Upper lobe of left lung (tissue), 6 donors: Measurements from ENCODE around the gene GALNT8. TPM values are rescaled to one million over a fixed set of nuclear protein-coding genes. Genes with fewer than 3 reads are reported as not detected.

Experiments
- ATAC-seq, 2 donors: fragments of 200-7000 bp; cut with Tn5 transposase; one replicate each; pipeline ENCODE4 v1.9.1; 2022; ENCODE audit warnings: mild to moderate bottlenecking in 2 of 2, moderate library complexity in 2 of 2; ENCODE audit not compliant: low FRiP score in 2 of 2
- DNase-seq, 2 donors: peaks; one replicate each; pipeline ENCODE4 v3.0.0-alpha.2; 2019 to 2020
- H3K27ac ChIP-seq, 4 donors: fragments of 200-600 bp; sonication (generic); one replicate each; pipeline ENCODE4 v1.5.1; 2016 to 2019
- H3K27me3 ChIP-seq, 4 donors: fragments of 200-600 bp; sonication (generic); one replicate each; pipeline ENCODE4 v1.5.1; 2017 to 2019
- H3K36me3 ChIP-seq, 4 donors: fragments of 200-600 bp; sonication (generic); one replicate each; pipeline ENCODE4 v1.5.1; 2016 to 2019
- H3K4me1 ChIP-seq, 4 donors: fragments of 200-600 bp; sonication (generic); one replicate each; pipeline ENCODE4 v1.5.1; 2018 to 2019
- H3K4me3 ChIP-seq, 4 donors: fragments of 200-600 bp; sonication (generic); one replicate each; pipeline ENCODE4 v1.5.1; 2017 to 2019; ENCODE audit warnings: mild to moderate bottlenecking in 2 of 4, moderate library complexity in 1 of 4
- H3K9me3 ChIP-seq, 4 donors: fragments of 200-600 bp; sonication (generic); one replicate each; pipeline ENCODE4 v1.5.1; 2018 to 2019
- CTCF ChIP-seq, 6 experiments: fragments of 450-650 bp in 4 of 6; fragments of 200-600 bp in 2 of 6; sonication (generic) in 2 of 6; IDR thresholded peaks; one replicate each; pipeline ENCODE4 v1.5.1; 2016 to 2019; ENCODE audit warnings: antibody characterized with exemption in 6 of 6
- EP300 ChIP-seq, 4 donors: sonication (generic); formaldehyde crosslinking; IDR thresholded peaks; one replicate each; pipeline ENCODE4 v1.5.1; 2017; ENCODE audit warnings: antibody characterized with exemption in 4 of 4, control low read depth in 2 of 4
- POLR2A ChIP-seq, 4 donors: fragments of 450-650 bp; IDR thresholded peaks; one replicate each; pipeline ENCODE4 v1.5.1; 2016 to 2017; ENCODE audit warnings: antibody characterized with exemption in 4 of 4, mild to moderate bottlenecking in 2 of 4
- POLR2AphosphoS5 ChIP-seq, 2 donors: sonication (generic); formaldehyde crosslinking; IDR thresholded peaks; one replicate each; pipeline ENCODE4 v1.5.1; 2017; ENCODE audit warnings: antibody characterized with exemption in 2 of 2
- WGBS, 2 donors: methylation state at CpG; one replicate each; pipeline ENCODE4 v1.1.5; 2017 to 2018; 5-methylcytosine and 5-hydroxymethylcytosine counted together
- total RNA-seq, 6 donors: library from RNA; depleted of rRNA in 4 of 6; stranded (reverse); fragments of >200 nt in 4 of 6; gene quantifications; one replicate each; pipeline versions ENCODE4 v1.1.0 to v1.2.1, GENCODE V29; 2016 to 2021
- donor health status: DM: no; HTN: no; CAD: no; lungs with moderate emphysema.
- donor health status: DM: no; HTN: yes; CAD: no; lungs with severe emphysema.

GALNT8 gene
- total RNA-seq, 6 donors from 2014 or later = 0.14 to 0.94 (median 0.59) TPM; not detected in 1

- DNase-seq = no peak
- peak in 1 of 2 donors; percentile 40 for ATAC-seq
- Histone ChIP-seq H3K27ac (no peak overlapping the region), H3K36me3 (no peaks in the 10 kb centered on the region), H3K27me3 (no peaks in the 10 kb centered on the region), H3K4me1 (no peaks in the 10 kb centered on the region), H3K4me3 (no peak overlapping the region), H3K9me3 (no peaks in the 10 kb centered on the region)
- 92 to 98% methylated on average over 3 of the region's 3 CpGs for WGBS, 2 donors
- no peak for TF ChIP-seq POLR2AphosphoS5 (IDR thresholded peaks at IDR 0.05)
- no peak for TF ChIP-seq EP300 (IDR thresholded peaks at IDR 0.05)
- TF ChIP-seq POLR2A (IDR thresholded peaks at IDR 0.05) = no peak
- TF ChIP-seq CTCF (IDR thresholded peaks at IDR 0.05) = no peak
These were observed 3.0 kb downstream of the GALNT8 start for GRCh38 chr12:4723226-4723625.

GRCh38 chr12:4725057-4725456 is 4.9 kb downstream of the GALNT8 start:
- WGBS, 2 donors = 91 to 93% methylated on average over 3 of the region's 3 CpGs
- no peak for DNase-seq
- H3K4me3 ChIP-seq = no peak overlapping the region
- H3K9me3 ChIP-seq = no peaks in the 10 kb centered on the region
- H3K4me1 ChIP-seq = no peaks in the 10 kb centered on the region
- no peak overlapping the region for H3K27ac ChIP-seq
- H3K27me3 ChIP-seq = no peaks in the 10 kb centered on the region
- H3K36me3 ChIP-seq = no peaks in the 10 kb centered on the region
- TF ChIP-seq CTCF (IDR thresholded peaks at IDR 0.05) = no peak
- no peak for TF ChIP-seq POLR2A (IDR thresholded peaks at IDR 0.05)
- no peak for TF ChIP-seq POLR2AphosphoS5 (IDR thresholded peaks at IDR 0.05)
- TF ChIP-seq EP300 (IDR thresholded peaks at IDR 0.05) = no peak
- no peak for ATAC-seq

DNA sequence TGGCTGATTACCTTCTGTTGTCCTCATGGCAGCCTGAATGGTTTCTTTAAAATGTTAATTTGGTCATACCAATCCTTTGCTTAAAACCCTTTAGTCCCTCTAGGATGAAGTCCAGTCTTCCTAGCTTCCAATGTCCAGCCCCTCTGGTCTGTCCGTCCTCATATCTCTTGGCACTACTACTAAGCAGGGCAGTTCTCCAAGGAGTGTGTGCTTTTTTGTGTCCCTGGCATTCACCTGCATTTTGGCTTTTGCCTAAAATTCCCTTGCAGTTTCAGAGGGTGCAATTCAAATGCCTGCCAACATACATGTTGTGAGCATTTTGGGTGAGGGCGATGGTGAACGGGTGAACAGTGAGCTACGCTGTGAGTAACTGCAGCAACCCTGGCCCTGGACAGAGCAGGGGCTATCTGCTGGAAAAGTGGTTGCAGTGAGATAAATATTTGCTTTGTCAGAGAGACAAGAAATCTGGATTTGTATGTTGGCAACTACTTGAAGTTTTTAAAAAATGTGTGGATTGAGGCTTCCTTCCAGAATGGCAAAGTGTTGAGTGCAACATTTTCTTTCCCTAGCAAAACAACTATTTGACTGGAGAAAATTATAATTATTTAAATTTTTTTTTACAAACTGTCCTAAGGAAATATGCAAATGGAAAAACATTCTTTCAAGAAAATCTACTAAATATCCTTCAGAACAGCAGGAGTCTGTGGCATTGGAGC is 14.6 kb downstream of the GALNT8 start:
- Histone ChIP-seq H3K27me3 (no peaks in the 10 kb centered on the region), H3K36me3 (no peaks in the 10 kb centered on the region), H3K27ac (no peak overlapping the region), H3K4me3 (no peak overlapping the region), H3K9me3 (no peaks in the 10 kb centered on the region), H3K4me1 (no peaks in the 10 kb centered on the region)
- ATAC-seq (no peak), DNase-seq (no peak)
- WGBS, 2 donors = 74 to 78% methylated on average over 4 of the region's 4 CpGs
- TF ChIP-seq EP300 (IDR thresholded peaks at IDR 0.05) = no peak
- TF ChIP-seq CTCF (IDR thresholded peaks at IDR 0.05) = no peak
- TF ChIP-seq POLR2AphosphoS5 (IDR thresholded peaks at IDR 0.05) = no peak
- TF ChIP-seq POLR2A (IDR thresholded peaks at IDR 0.05) = no peak

- no peaks in the 10 kb centered on the region for H3K27me3 ChIP-seq
- no peaks in the 10 kb centered on the region for H3K4me1 ChIP-seq
- peak in 1 of 2 donors; percentile 39 for ATAC-seq
- no peak overlapping the region for H3K4me3 ChIP-seq
- no peak for TF ChIP-seq POLR2AphosphoS5 (IDR thresholded peaks at IDR 0.05)
- TF ChIP-seq POLR2A (IDR thresholded peaks at IDR 0.05) = no peak
- TF ChIP-seq CTCF (IDR thresholded peaks at IDR 0.05) = no peak
- no peak for TF ChIP-seq EP300 (IDR thresholded peaks at IDR 0.05)
- H3K36me3 ChIP-seq = no peaks in the 10 kb centered on the region
- no peak overlapping the region for H3K27ac ChIP-seq
- no peaks in the 10 kb centered on the region for H3K9me3 ChIP-seq
- DNase-seq = no peak
- 71 to 78% methylated on average over 1 of the region's 1 CpG for WGBS, 2 donors
These were observed 15.9 kb downstream of the GALNT8 start for GRCh38 chr12:4736091-4736490.

GRCh38 chr12:4738541-4738940 is 18.3 kb downstream of the GALNT8 start:
- 82 to 84% methylated on average over 4 of the region's 4 CpGs for WGBS, 2 donors
- Histone ChIP-seq H3K4me3 (no peak overlapping the region), H3K27ac (no peak overlapping the region), H3K4me1 (no peaks in the 10 kb centered on the region), H3K9me3 (no peaks in the 10 kb centered on the region), H3K36me3 (no peaks in the 10 kb centered on the region), H3K27me3 (no peaks in the 10 kb centered on the region)
- no peak for ATAC-seq
- DNase-seq = no peak
- no peak for TF ChIP-seq POLR2A (IDR thresholded peaks at IDR 0.05)
- TF ChIP-seq CTCF (IDR thresholded peaks at IDR 0.05) = no peak
- no peak for TF ChIP-seq EP300 (IDR thresholded peaks at IDR 0.05)
- TF ChIP-seq POLR2AphosphoS5 (IDR thresholded peaks at IDR 0.05) = no peak
